GM12891 (cell line): ENCODE results near the gene ZNF792.
"Not testable (repeated sequence)": the region's sequence is repeated elsewhere in the genome, so short reads cannot be mapped to it uniquely, and the experiment has no call there.

Experiments used
- POLR2A ChIP-seq: IDR thresholded peaks from 2 replicates; pipeline ENCODE4 v1.6.1; 2011; ENCODE audit warnings: low read depth, low read length, control low read depth
- POLR2AphosphoS5 ChIP-seq: IDR thresholded peaks from 2 replicates; pipeline ENCODE4 v1.6.1; 2011; ENCODE audit warnings: low read depth, low read length, control low read depth
- POU2F2 ChIP-seq: IDR thresholded peaks from 2 replicates; pipeline ENCODE4 v1.6.1; 2011; ENCODE audit warnings: low read depth, mild to moderate bottlenecking, control low read depth, low read length, moderate library complexity
- SPI1 ChIP-seq: IDR thresholded peaks from 2 replicates; pipeline ENCODE4 v1.6.1; 2011; ENCODE audit warnings: low read depth, low read length, control low read depth
- TAF1 ChIP-seq: IDR thresholded peaks from 2 replicates; pipeline ENCODE4 v1.6.1; 2011; ENCODE audit warnings: low read depth, low read length, control low read depth

DNA sequence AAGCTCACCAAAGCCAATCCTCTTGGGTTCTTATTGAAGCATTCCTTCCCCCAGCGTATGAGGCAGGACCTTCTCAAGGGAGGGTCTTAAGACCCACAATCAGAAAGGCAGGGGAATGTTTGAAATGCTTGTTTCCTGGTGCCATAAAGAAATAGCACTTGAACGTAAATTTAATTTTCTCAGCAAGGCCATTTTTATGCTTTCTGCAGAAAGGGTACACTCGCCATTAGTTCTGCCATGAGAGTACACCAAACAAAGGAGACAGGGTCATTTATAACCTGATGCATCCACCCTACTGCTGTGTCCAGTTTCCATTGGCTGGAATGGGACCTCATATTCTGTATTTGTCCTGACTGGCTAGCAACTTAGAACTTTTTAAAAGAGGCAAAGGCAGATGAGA, 46.9 kb downstream of the ZNF792 start:
- TF ChIP-seq POLR2AphosphoS5, TAF1, POLR2A, SPI1, POU2F2: not testable (repeated sequence)
